ENCODE results near the gene UBE3B. TPM values are rescaled to one million over a fixed set of nuclear protein-coding genes. Genes with fewer than 3 reads are reported as not detected.

The UBE3B gene
- polyA plus RNA-seq, 1 experiment, result 43.9 TPM

GRCh38 chr12:109560867-109561710 lies 83.7 kb downstream of the UBE3B start:
- no peak for DNase-seq (ENCODE audit: low read depth)
- ChIA-PET CTCF (no interaction called here), POLR2A (no interaction called here)
- no peak overlapping the region for H3K4me3 ChIP-seq (ENCODE audit: low read depth, low read length)
- TF ChIP-seq, protein P1, sequence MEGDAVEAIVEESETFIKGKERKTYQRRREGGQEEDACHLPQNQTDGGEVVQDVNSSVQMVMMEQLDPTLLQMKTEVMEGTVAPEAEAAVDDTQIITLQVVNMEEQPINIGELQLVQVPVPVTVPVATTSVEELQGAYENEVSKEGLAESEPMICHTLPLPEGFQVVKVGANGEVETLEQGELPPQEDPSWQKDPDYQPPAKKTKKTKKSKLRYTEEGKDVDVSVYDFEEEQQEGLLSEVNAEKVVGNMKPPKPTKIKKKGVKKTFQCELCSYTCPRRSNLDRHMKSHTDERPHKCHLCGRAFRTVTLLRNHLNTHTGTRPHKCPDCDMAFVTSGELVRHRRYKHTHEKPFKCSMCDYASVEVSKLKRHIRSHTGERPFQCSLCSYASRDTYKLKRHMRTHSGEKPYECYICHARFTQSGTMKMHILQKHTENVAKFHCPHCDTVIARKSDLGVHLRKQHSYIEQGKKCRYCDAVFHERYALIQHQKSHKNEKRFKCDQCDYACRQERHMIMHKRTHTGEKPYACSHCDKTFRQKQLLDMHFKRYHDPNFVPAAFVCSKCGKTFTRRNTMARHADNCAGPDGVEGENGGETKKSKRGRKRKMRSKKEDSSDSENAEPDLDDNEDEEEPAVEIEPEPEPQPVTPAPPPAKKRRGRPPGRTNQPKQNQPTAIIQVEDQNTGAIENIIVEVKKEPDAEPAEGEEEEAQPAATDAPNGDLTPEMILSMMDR (IDR thresholded peaks at IDR 0.05; ENCODE audit: insufficient read depth, low read depth, low read length), result no peak
- no peaks in the 10 kb centered on the region for H3K27me3 ChIP-seq (ENCODE audit: control insufficient read depth, insufficient read depth, low read length)
- no peaks in the 10 kb centered on the region; the same call in none of the 2 replicates for H3K36me3 ChIP-seq (ENCODE audit: control insufficient read depth, insufficient read depth, low read length)

- ChIA-PET CTCF (no interaction called here), POLR2A (no interaction called here)
- H3K36me3 ChIP-seq (ENCODE audit: control insufficient read depth, insufficient read depth, low read length), result peaks cover 1% of the 10 kb centered on the region
- no peaks in the 10 kb centered on the region for H3K27me3 ChIP-seq (ENCODE audit: control insufficient read depth, insufficient read depth, low read length)
- TF ChIP-seq, protein P1 (IDR thresholded peaks at IDR 0.05; ENCODE audit: insufficient read depth, low read depth, low read length), result no peak
- no peak overlapping the region for H3K4me3 ChIP-seq (ENCODE audit: low read depth, low read length)
- DNase-seq (ENCODE audit: low read depth), result no peak
These were observed 84.2 kb downstream of the UBE3B start for GRCh38 chr12:109561711-109562030.

DNA sequence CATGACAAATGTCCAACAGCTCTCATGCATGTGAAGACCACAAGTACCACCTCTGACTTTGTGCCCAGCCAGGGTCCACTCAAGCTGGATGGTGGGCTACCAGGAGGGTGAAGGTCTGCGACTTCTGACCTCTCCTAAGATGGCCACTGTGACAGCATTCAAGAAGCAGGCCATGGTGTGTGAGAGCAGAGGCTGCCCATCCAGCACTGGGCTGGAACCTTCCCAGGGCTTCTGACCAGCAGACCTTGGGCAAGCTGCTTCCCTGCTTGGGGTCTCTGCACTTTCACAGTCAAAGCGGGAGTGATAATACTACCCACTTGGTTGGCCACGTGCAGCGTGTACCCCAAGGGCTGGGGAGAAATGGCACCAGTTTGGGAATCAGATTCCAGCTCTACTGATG lies 85.4 kb downstream of the UBE3B start:
- Histone ChIP-seq H3K27me3 (ENCODE audit: control insufficient read depth, insufficient read depth, low read length) (no peaks in the 10 kb centered on the region), H3K36me3 (ENCODE audit: control insufficient read depth, insufficient read depth, low read length) (peaks cover 1% of the 10 kb centered on the region), H3K4me3 (ENCODE audit: low read depth, low read length) (no peak overlapping the region)
- POLR2A ChIA-PET, result no interaction called here
- CTCF ChIA-PET, result no interaction called here
- no peak for DNase-seq (ENCODE audit: low read depth)
- TF ChIP-seq, protein P1 (IDR thresholded peaks at IDR 0.05; ENCODE audit: insufficient read depth, low read depth, low read length), result no peak

DNA sequence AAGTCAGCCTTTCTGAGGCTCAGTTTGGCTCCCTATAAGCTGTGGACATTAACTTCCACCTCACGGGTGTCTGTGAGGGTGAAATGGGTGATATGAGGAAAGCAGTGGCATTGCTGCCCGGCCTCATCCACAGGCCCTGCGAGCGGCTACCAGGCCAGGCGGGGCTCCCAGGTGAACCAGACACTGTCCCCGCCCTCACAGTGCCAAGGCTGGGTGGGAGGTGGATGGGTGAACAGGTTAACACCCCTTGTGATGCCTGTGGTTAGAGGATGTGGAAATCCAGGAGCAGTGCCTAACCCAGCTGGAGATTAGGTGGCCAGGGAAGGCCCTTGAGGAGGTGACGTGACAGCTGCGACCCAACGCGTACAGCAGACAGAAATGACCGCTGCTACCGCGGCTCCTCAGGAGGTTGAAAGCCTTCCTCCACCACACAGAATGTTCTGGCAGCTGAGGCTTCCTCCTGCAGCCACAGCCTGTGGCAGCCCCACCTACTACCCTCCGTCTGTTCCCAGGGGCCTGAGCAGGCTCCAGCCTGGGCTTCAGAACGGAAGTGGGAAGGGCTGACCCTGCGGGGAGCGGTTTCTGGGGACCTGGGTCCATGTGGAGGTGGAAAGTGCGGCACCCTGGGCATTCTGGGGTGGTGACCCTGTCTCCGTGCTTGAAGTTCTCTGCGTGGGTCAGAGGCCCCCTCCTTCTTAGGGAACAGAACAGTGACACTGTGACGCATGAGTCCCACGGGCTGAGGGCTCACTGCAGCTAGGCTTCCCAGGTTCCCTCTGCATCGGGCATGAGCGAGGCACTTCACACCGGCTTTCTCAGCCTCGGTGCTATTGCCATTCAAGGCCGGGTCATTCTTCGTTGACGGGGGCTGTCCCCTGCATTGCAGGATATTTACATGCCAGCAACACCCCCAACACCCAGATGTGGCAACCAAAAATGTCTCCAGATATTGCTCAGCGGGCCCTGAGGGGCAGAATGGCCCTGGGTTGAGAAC lies 86.2 kb downstream of the UBE3B start:
- DNase-seq (ENCODE audit: low read depth), result no peak
- TF ChIP-seq, protein P1 (IDR thresholded peaks at IDR 0.05; ENCODE audit: insufficient read depth, low read depth, low read length), result no peak

DNA sequence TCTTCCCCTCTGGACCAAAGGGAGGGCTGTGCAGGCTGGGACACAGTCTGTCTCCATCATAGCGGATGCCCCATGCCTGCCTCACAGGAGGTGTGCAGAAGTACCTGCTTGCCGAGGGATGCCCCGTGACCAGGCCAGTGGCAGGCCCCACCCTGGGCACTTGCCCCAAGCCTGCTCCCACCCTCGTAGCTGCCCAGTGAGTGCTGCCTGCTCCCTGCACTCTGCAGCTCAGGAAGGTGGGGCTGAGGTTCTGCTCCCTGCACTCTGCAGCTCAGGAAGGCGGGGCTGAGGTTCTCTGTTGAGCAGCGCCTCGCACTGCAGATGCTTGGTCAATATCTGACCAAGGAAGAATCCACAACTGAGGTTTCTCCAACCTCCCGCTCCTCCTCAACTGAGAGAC lies 89.0 kb downstream of the UBE3B start:
- Histone ChIP-seq H3K27me3 (ENCODE audit: control insufficient read depth, insufficient read depth, low read length) (no peaks in the 10 kb centered on the region), H3K36me3 (ENCODE audit: control insufficient read depth, insufficient read depth, low read length) (peaks cover 1% of the 10 kb centered on the region), H3K4me3 (ENCODE audit: low read depth, low read length) (no peak overlapping the region)
- POLR2A ChIA-PET, result no interaction called here
- TF ChIP-seq, protein P1 (IDR thresholded peaks at IDR 0.05; ENCODE audit: insufficient read depth, low read depth, low read length), result no peak
- CTCF ChIA-PET, result interaction anchor here (0.5 to 2.3 kb wide), 2 partner anchors 31 to 282 kb away, joined by 3 to 7 read pairs; no protein-coding TSS in a partner anchor
- DNase-seq (ENCODE audit: low read depth), result no peak

More for the DNA sequence above, 86.2 kb downstream of the UBE3B start:
- no peak overlapping the region for H3K4me3 ChIP-seq (ENCODE audit: low read depth, low read length)
- peaks cover 1% of the 10 kb centered on the region for H3K36me3 ChIP-seq (ENCODE audit: control insufficient read depth, insufficient read depth, low read length)
- CTCF ChIA-PET, result no interaction called here
- H3K27me3 ChIP-seq (ENCODE audit: control insufficient read depth, insufficient read depth, low read length), result no peaks in the 10 kb centered on the region
- POLR2A ChIA-PET, result no interaction called here
